Fibroblast of lung (primary cell): ENCODE results near the gene CNOT2.

Experiments used
- CTCF ChIP-seq, 2 donors: IDR thresholded peaks in 1 of 2; conservative IDR thresholded peaks in 1 of 2; 1 replicate in 1 of 2; 2 replicates in 1 of 2; pipeline ENCODE4 v1.5.1; 2011 to 2012; ENCODE audit warnings: low read length in 2 of 2, control low read depth in 1 of 2, inconsistent platforms in 1 of 2, low read depth in 1 of 2, mild to moderate bottlenecking in 1 of 2
- EZH2 ChIP-seq: IDR thresholded peaks from 2 replicates; pipeline ENCODE4 v1.5.1; 2012; ENCODE audit warnings: low read length, control low read depth, mild to moderate bottlenecking; ENCODE audit errors: missing control alignments

- TF ChIP-seq CTCF (conservative IDR thresholded peaks at IDR 0.05 in 1 of 2, IDR thresholded peaks at IDR 0.05 in 1 of 2; ENCODE audit: low read depth in 1 of 2, low read length in 2 of 2) = no peak
- no peak for TF ChIP-seq EZH2
Measured at GRCh38 chr12:70307868-70308267, 64.6 kb downstream of the CNOT2 start.
